GM12892 (cell line): ENCODE results near the gene KIF26B.
"Not testable (repeated sequence)": the region's sequence is repeated elsewhere in the genome, so short reads cannot be mapped to it uniquely, and the experiment has no call there.

ENCODE experiments used
- DNase-seq: peaks from one replicate; pipeline ENCODE4 v3.0.0; 2011; ENCODE audit not compliant: insufficient read length
- FAIRE-seq: peaks from 2 replicates; lab custom pipeline; 2011; peaks lifted over from hg19 to GRCh38; lab: Jason Lieb, UNC
- POLR2A ChIP-seq: IDR thresholded peaks from 2 replicates; pipeline ENCODE4 v1.6.1; 2011; ENCODE audit warnings: low read depth, low read length, control low read depth
- POLR2AphosphoS5 ChIP-seq: IDR thresholded peaks from 2 replicates; pipeline ENCODE4 v1.6.1; 2011; ENCODE audit warnings: low read depth, low read length, control low read depth
- TAF1 ChIP-seq: IDR thresholded peaks from 2 replicates; pipeline ENCODE4 v1.6.1; 2011; ENCODE audit warnings: low read depth, mild to moderate bottlenecking, control low read depth, low read length, borderline replicate concordance

KIF26B gene

DNA sequence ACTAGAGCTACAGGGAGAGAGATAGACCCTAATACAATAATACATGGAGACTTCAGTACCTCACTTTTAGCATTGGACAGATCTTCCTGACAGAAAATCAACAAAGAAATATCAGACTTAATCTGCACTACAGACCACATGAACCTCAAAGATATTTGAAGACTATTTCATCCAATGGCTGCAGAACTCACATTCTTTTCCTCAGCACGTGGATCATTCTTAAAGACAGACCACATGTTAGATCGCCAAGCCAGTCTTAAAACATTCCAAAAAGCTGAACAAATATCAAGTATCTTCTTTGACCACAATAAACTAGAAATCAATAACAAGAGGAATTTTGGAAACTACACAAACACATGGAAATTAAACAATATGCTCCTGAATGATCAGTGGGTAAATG, 576.0 kb downstream of the KIF26B start:
- FAIRE-seq (no peak), DNase-seq (no peak)
- TF ChIP-seq POLR2A = no peak
- TF ChIP-seq TAF1 = no peak
- no peak for TF ChIP-seq POLR2AphosphoS5

DNA sequence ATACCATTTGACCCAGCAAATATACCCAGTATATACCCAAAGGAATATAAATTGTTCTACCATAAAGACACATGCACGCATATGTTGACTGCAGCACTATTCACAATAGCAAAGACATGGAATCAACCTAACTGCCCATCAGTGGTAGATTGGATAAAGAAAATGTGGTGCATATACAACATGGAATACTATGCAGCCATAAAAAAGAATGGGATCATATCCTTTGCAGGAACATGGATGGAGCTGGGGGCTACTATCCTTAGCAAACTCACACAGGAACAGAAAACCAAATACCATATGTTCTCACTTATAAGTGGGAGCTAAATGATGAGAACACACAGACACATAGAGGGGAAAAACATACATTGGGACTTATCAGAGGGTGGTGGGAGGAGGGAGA, 585.6 kb downstream of the KIF26B start:
- DNase-seq, FAIRE-seq: not testable (repeated sequence)

DNA sequence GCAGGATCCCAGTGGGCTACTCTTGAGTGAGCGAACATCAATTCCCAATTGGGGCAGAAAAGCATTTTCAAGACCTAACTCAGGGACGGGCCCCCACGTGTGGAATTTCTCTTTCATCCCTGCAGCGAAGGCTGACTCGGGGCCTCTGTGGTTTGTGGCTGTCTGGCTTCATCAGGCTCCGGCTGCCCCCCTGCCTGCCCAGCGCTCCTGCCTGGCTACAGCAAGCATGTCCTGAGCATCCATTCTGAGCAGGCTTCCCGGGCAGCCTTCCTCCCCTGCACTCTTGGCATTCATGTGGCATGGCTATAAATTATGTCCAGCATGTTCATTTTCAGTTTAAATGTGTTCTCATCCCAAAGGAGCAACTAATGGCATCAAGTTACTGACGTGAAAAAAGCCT, 588.1 kb downstream of the KIF26B start:
- TF ChIP-seq TAF1 = no peak
- TF ChIP-seq POLR2A = no peak
- TF ChIP-seq POLR2AphosphoS5 = no peak
- no peak for DNase-seq
- no peak for FAIRE-seq

DNA sequence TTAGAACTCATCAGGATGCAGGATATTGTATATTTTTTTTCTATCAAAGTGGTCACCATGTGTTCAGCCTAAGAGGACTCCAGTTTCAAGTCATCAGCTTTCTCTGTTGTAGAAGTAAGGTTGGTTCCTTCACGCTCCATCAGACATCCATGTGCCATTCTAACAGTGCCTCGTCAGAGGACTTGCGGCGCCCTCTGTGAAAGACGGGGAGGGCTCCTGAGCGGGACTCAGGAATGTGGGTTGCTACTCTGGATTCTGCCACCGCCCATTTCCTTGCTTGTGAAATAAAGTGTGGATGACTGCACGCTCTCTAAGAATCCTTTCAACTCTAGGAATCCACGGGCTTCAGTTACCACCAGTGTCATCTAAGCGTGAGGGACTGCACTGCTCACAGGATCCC, 593.5 kb downstream of the KIF26B start:
- no peak for TF ChIP-seq POLR2A
- no peak for TF ChIP-seq POLR2AphosphoS5
- no peak for TF ChIP-seq TAF1
- FAIRE-seq (no peak), DNase-seq (no peak)

DNA sequence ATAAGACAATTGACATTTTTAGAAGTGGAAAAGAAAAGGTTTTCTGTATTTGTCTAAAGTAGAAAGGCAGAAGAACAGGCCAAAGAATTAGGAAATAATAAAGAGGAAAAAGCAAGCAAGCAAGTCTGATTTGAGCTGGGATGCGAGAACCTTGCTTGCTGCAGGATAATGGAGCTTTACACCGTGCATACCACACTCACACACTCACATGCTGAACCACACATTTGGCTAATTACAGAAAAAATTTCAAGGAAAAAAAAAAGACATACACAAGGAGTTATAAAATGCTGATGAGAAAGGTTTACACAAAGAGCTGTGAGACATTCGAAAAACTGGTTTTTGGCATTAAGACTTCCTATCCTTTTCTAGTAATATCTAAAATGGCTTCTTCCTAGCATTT, 593.9 kb downstream of the KIF26B start:
- no peak for DNase-seq
- FAIRE-seq = no peak
- no peak for TF ChIP-seq POLR2A
- TF ChIP-seq POLR2AphosphoS5 = no peak
- no peak for TF ChIP-seq TAF1

DNA sequence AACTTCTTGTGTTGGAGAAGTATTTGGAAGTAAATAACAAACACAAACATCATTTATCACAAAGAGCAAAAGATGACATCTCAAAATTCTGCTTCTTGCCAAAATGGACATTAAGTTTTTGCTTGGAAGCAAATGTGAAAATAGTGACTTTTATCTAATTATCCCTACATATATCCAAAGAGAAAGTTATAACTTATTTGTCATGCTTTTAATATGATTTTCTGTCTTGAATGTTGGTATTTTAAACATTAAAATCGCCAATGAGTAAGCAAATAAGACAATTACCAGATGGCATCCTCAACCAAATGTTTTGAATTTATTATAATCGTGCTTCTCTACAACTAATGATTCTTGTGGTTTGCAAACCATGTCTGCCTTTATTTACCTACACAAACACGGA, 594.3 kb downstream of the KIF26B start:
- no peak for FAIRE-seq
- no peak for DNase-seq
- TF ChIP-seq TAF1 = no peak
- no peak for TF ChIP-seq POLR2AphosphoS5
- no peak for TF ChIP-seq POLR2A

DNA sequence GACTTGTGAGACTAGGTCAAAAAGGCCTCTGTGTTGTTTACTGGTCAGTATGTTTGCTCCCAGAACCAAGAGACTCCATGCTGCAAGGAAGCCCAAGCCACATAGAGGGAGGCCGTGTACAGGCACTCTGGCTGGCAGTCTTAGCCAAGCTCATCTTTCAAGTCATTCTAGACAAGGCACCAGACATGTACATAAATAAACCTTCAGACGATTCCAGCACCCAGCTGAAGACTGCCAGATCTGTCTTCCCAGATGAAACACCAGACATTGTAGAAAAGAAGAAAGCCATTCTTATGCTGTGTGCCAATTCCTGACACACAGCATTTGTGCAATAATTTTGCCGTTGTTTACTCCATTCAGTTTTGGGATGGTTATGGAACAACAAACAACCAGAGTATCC, 595.5 kb downstream of the KIF26B start:
- no peak for FAIRE-seq
- TF ChIP-seq POLR2AphosphoS5 (no peak), POLR2A (no peak), TAF1 (no peak)
- DNase-seq = no peak

DNA sequence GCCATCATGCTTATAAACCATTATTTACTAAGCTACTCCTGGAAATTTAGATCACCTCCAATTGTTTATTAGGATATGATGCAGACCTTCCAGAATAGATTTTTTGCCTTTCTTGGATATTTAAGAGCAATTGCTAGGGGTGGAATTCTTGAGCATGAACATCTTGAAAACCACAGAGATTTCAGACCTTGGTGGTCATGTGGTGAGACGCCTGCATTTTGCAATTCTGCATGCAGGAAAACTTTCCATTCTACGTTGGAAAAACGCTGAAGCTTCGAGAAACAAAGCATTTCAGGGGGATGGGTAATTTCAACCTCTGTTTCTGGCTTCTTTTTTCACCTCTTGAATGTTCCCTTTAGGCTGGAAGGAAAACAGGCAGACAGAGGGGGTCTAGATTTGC, 596.3 kb downstream of the KIF26B start:
- TF ChIP-seq POLR2AphosphoS5 (no peak), POLR2A (no peak), TAF1 (no peak)
- DNase-seq (no peak), FAIRE-seq (no peak)

DNA sequence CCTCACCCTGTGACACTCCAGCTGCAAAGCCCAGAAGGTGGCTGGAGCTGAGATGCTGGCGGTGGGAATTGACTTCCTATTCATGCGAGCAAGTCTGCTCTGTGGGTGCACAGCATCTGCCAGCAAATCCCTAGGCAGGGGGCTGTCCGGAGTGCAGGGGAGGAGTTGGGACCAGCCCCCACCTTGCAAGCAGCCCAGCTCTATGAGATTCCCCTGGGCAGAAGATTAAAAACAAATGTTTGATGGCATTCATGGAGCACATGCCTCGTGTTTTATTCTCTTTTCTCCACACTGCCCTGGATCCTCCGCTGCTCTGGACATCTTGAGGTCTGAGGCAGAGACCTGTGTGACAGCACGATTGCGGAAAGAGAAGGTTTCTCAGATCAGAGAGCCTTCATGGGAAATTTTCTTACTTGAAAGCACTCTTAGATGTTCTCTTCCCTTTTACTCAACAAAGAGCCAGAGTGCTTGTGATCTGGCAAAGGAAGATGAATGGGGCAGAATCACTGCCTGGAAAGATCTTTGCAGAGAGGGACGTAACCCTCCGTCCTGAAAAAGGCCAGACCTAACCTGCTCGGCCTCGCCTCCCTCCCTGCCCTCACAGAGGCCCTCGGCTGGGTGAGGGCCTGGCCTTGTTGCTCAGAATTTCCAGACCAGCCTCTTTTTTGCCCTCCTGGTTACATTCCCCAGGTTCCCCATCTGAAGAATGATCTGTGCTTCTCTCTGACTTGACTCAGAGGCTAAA, 597.1 kb downstream of the KIF26B start:
- DNase-seq (no peak), FAIRE-seq (no peak)
- TF ChIP-seq TAF1 (no peak), POLR2A (no peak), POLR2AphosphoS5 (no peak)

DNA sequence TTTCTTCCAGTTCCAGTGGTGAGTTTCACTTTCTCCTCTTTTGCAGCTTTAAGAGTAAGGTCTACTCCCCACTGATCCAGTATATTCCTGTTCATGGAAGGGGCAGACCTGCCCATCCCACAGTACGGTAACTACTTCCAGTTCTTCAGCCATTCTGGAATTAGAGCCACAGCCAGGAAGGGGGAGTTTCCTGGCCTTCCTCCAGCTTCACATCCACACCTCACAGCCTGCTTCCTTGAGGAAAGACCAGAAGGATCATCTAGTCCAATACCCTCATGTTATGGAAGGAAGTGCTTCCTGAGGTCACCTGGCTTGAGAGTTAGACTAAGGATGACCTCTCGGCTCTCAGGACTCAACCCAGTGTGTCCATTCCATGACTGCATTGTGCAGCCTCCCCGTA, 597.8 kb downstream of the KIF26B start:
- FAIRE-seq = no peak
- DNase-seq = no peak
- TF ChIP-seq TAF1 (no peak), POLR2A (no peak), POLR2AphosphoS5 (no peak)

DNA sequence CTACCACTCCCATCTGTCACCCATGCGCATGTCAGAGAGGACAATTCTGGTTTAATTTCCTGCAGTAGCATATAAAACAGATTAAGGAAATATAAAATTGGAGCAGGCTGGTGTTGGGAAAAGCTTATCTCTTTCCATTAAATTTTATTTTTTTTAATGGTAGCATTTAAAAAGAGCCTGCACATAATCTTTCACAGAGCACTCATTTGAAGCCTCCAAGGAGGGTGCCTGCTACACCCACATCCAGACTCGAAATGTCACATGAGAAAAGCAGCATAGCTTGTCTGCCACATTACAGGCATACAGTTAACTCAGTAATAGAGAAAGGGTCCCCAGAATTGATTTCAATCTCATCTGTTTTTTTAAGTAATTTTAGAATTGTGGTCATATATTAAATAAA, 599.0 kb downstream of the KIF26B start:
- TF ChIP-seq TAF1 (no peak), POLR2AphosphoS5 (no peak), POLR2A (no peak)
- FAIRE-seq (no peak), DNase-seq (no peak)

DNA sequence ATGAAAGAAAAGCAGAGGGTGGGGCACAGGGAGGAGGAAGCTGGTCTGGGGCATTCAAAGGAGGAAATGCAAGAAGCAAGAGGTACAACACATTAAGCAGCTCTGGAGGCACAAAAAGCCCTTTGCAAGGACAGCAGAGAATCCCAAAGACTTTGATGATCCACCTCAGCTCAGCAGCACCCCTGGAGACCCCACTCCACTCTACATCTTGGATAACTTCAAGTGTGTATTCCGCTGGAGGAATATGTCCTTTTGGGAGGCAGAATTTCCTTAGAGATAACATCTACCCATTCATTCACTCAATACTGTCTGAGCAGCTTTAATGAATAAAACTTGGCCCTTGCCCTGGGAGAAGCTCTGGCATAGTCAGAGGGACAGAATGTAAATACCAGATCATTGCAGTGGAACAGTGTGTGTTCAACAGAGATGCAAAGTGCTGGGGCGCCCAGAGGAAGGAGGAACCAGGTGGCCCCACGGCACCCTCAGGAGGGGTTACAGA, 599.7 kb downstream of the KIF26B start:
- no peak for FAIRE-seq
- no peak for DNase-seq
- TF ChIP-seq POLR2AphosphoS5 (no peak), TAF1 (no peak), POLR2A (no peak)
